Ovary (tissue), 3 donors: ENCODE results near the gene PTPRB.

Experiments used
- CTCF ChIP-seq, 3 donors: fragments of 450-650 bp in 2 of 3; fragments of 200-600 bp in 1 of 3; IDR thresholded peaks; one replicate each; pipeline versions ENCODE4 v1.5.1 to v1.8.0; 2016 to 2022; ENCODE audit warnings: antibody characterized with exemption in 3 of 3, mild to moderate bottlenecking in 1 of 3
- EP300 ChIP-seq: sonication (generic); formaldehyde crosslinking; IDR thresholded peaks from one replicate; pipeline ENCODE4 v1.6.1; 2017; ENCODE audit warnings: antibody characterized with exemption
- POLR2A ChIP-seq: fragments of 450-650 bp; IDR thresholded peaks from one replicate; pipeline ENCODE4 v1.6.1; 2017; ENCODE audit warnings: antibody characterized with exemption, mild to moderate bottlenecking, moderate library complexity
- donor health status: DM: no; HTN: no; CAD: no.

- no peak for TF ChIP-seq POLR2A
- no peak for TF ChIP-seq CTCF (IDR thresholded peaks at IDR 0.05)
- no peak for TF ChIP-seq EP300
Measured at GRCh38 chr12:70645494-70646317, 8.5 kb upstream of the PTPRB start.
